Dedifferentiated amniotic fluid mesenchymal stem cell (primary cell): ENCODE results near the gene CFAP43.

Source experiments
- DNase-seq: peaks from one replicate; pipeline ENCODE4 v3.0.0-alpha.2; 2016; ENCODE audit errors: extremely low spot score

CFAP43 gene

GRCh38 chr10:104130041-104130440 is 102.1 kb downstream of the CFAP43 start:
- DNase-seq = no peak

- no peak for DNase-seq
These were observed 104.0 kb downstream of the CFAP43 start for GRCh38 chr10:104128214-104128613.

- DNase-seq = no peak
These were observed 104.8 kb downstream of the CFAP43 start for GRCh38 chr10:104127411-104127810.

GRCh38 chr10:104123397-104123796 is 108.8 kb downstream of the CFAP43 start:
- DNase-seq = peak; percentile 26

- no peak for DNase-seq
These were observed 109.7 kb downstream of the CFAP43 start for GRCh38 chr10:104122225-104123107.

GRCh38 chr10:104121485-104122224 is 110.5 kb downstream of the CFAP43 start, which contains the start of gene SFR1:
SFR1 (plus strand) TSS chr10:104122171; CDS start chr10:104122184, 13 bp downstream.
- DNase-seq = peak; percentile 96

GRCh38 chr10:104120903-104121484 is 111.2 kb downstream of the CFAP43 start:
- DNase-seq = peak; percentile 98

- DNase-seq = no peak
These were observed 111.7 kb downstream of the CFAP43 start for GRCh38 chr10:104120512-104120902.

- peak; percentile 16 for DNase-seq
These were observed 112.2 kb downstream of the CFAP43 start for GRCh38 chr10:104119996-104120395.

- DNase-seq = no peak
These were observed 114.3 kb downstream of the CFAP43 start for GRCh38 chr10:104117839-104118323.

- DNase-seq = no peak
These were observed 118.7 kb downstream of the CFAP43 start for GRCh38 chr10:104113376-104113956.

- peak; percentile 46 for DNase-seq
These were observed 122.1 kb downstream of the CFAP43 start for GRCh38 chr10:104109908-104110662.

GRCh38 chr10:104104926-104105325 is 127.2 kb downstream of the CFAP43 start:
- DNase-seq = no peak

GRCh38 chr10:104104418-104104817 is 127.7 kb downstream of the CFAP43 start:
- DNase-seq = no peak

- no peak for DNase-seq
These were observed 128.2 kb downstream of the CFAP43 start for GRCh38 chr10:104103956-104104355.

- DNase-seq = no peak
These were observed 130.3 kb downstream of the CFAP43 start for GRCh38 chr10:104101902-104102301.

- no peak for DNase-seq
These were observed 131.4 kb downstream of the CFAP43 start for GRCh38 chr10:104100795-104101194.

GRCh38 chr10:104099941-104100340 is 132.2 kb downstream of the CFAP43 start:
- DNase-seq = no peak

- no peak for DNase-seq
These were observed 132.9 kb downstream of the CFAP43 start for GRCh38 chr10:104099269-104099668.

GRCh38 chr10:104098358-104098925 is 133.7 kb downstream of the CFAP43 start:
- no peak for DNase-seq

- no peak for DNase-seq
These were observed 135.5 kb downstream of the CFAP43 start for GRCh38 chr10:104096692-104097091.
